Adipose tissue (tissue), 3 donors: ENCODE data around the gene R3HDM2. TPM values are rescaled to one million over a fixed set of nuclear protein-coding genes. Genes with fewer than 3 reads are reported as not detected.

Source experiments
- H3K27ac ChIP-seq: one replicate; pipeline ENCODE4 v1.5.1; 2013; ENCODE audit warnings: low read depth, low read length
- WGBS, 3 donors: extraction: QIAGEN DNeasy Blood & Tissue Kit; methylation state at CpG; one replicate each; pipeline ENCODE4 v1.1.7; 2013; 5-methylcytosine and 5-hydroxymethylcytosine counted together
- polyA plus RNA-seq, 3 donors: library from polyadenylated mRNA; stranded (reverse); fragments of 200-250 nt; gene quantifications; one replicate each; pipeline ENCODE4 v1.2.3, GENCODE V29; 2013
- donor health status: healthy with polysubstance abuse.
- donor health status: Bipolar disorder and iron deficiency.
- donor health status: healthy.

R3HDM2 gene
- polyA plus RNA-seq, 3 donors, result 11.7 to 24.2 (median 18.1) TPM

- WGBS, 3 donors, result 8 to 10% (median 9%) methylated on average over 29 to 37 of the region's 38 CpGs
- H3K27ac ChIP-seq, result no peak overlapping the region
These were observed 210.7 kb downstream of the R3HDM2 start for GRCh38 chr12:57219993-57220754.

- WGBS, 3 donors, result 57 to 78% (median 57%) methylated on average over 14 of the region's 14 CpGs
These were observed 211.4 kb downstream of the R3HDM2 start for GRCh38 chr12:57219205-57219992.

GRCh38 chr12:57218030-57218853 lies 212.6 kb downstream of the R3HDM2 start:
- WGBS, 3 donors, result 71 to 79% (median 78%) methylated on average over 5 of the region's 5 CpGs
- H3K27ac ChIP-seq, result no peak overlapping the region

More at GRCh38 chr12:57219205-57219992, 211.4 kb downstream of the R3HDM2 start:
- no peak overlapping the region for H3K27ac ChIP-seq

GRCh38 chr12:57216921-57217879 lies 213.6 kb downstream of the R3HDM2 start:
- 2 to 5% (median 4%) methylated on average over 54 to 63 of the region's 63 CpGs for WGBS, 3 donors
- no peak overlapping the region for H3K27ac ChIP-seq

- no peak within 1 kb of the TSS for H3K27ac ChIP-seq
- 1% methylated on average over 67 to 102 of the region's 102 CpGs for WGBS, 3 donors
These were observed 214.6 kb downstream of the R3HDM2 start, which contains the start of gene NXPH4 for GRCh38 chr12:57216014-57216911. NXPH4 (plus strand) TSS chr12:57216794; CDS start chr12:57216970, 176 bp downstream.

- H3K27ac ChIP-seq, result no peak overlapping the region
- WGBS, 3 donors, result 11 to 19% (median 18%) methylated on average over 7 of the region's 7 CpGs
These were observed 215.2 kb downstream of the R3HDM2 start for GRCh38 chr12:57215668-57216013.

- no peak overlapping the region for H3K27ac ChIP-seq
- 27 to 34% (median 33%) methylated on average over 10 to 11 of the region's 11 CpGs for WGBS, 3 donors
These were observed 215.8 kb downstream of the R3HDM2 start for GRCh38 chr12:57215065-57215464.

GRCh38 chr12:57214398-57214781 lies 216.5 kb downstream of the R3HDM2 start:
- 1 to 4% (median 4%) methylated on average over 13 to 14 of the region's 14 CpGs for WGBS, 3 donors
- H3K27ac ChIP-seq, result no peak overlapping the region

- H3K27ac ChIP-seq, result no peak overlapping the region
- 43 to 60% (median 56%) methylated on average over 4 of the region's 4 CpGs for WGBS, 3 donors
These were observed 217.0 kb downstream of the R3HDM2 start for GRCh38 chr12:57213763-57214397.

GRCh38 chr12:57213058-57213715 lies 217.7 kb downstream of the R3HDM2 start:
- 4 to 8% (median 4%) methylated on average over 15 to 16 of the region's 16 CpGs for WGBS, 3 donors
- H3K27ac ChIP-seq, result no peak overlapping the region

GRCh38 chr12:57212701-57213057 lies 218.2 kb downstream of the R3HDM2 start:
- 76 to 80% (median 80%) methylated on average over 7 of the region's 7 CpGs for WGBS, 3 donors
- H3K27ac ChIP-seq, result no peak overlapping the region

- H3K27ac ChIP-seq, result no peak overlapping the region
- 83 to 88% (median 87%) methylated on average over 26 to 27 of the region's 27 CpGs for WGBS, 3 donors
These were observed 218.8 kb downstream of the R3HDM2 start for GRCh38 chr12:57211791-57212700.

- H3K27ac ChIP-seq, result no peak overlapping the region
- WGBS, 3 donors, result 82 to 86% (median 82%) methylated on average over 16 of the region's 16 CpGs
These were observed 219.7 kb downstream of the R3HDM2 start for GRCh38 chr12:57210926-57211692.

GRCh38 chr12:57210461-57210860 lies 220.4 kb downstream of the R3HDM2 start:
- 89 to 92% (median 91%) methylated on average over 14 to 15 of the region's 15 CpGs for WGBS, 3 donors
- H3K27ac ChIP-seq, result no peak overlapping the region
